ENCODE data around the gene MAP6. TPM values are rescaled to one million over a fixed set of nuclear protein-coding genes. Genes with fewer than 3 reads are reported as not detected.
A peak's percentile ranks its signal among the peaks of the same experiment; 100 is the strongest.

MAP6 gene
- total RNA-seq, 1 donor from 2014 or later: 6.0 TPM

GRCh38 chr11:75543806-75544205 is 125.0 kb downstream of the MAP6 start:
- Mint-ChIP-seq H3K9me3 (ENCODE audit: low read depth) (no peaks in the 10 kb centered on the region), H3K27me3 (no peaks in the 10 kb centered on the region), H3K36me3 (ENCODE audit: insufficient read depth) (no peaks in the 10 kb centered on the region), H3K4me3 (ENCODE audit: low read depth) (no peak overlapping the region), H3K27ac (no peak overlapping the region), H3K4me1 (ENCODE audit: low read depth) (peaks cover 12% of the 10 kb centered on the region)
- no peak for TF ChIP-seq CTCF (IDR thresholded peaks at IDR 0.05; ENCODE audit: unreplicated experiment)
- no peak for DNase-seq (ENCODE audit: low spot score, unreplicated experiment)

GRCh38 chr11:75542088-75542438 is 126.8 kb downstream of the MAP6 start:
- no peak for TF ChIP-seq CTCF (IDR thresholded peaks at IDR 0.05; ENCODE audit: unreplicated experiment)
- Mint-ChIP-seq H3K27ac (no peak overlapping the region), H3K4me1 (ENCODE audit: low read depth) (peaks cover 6% of the 10 kb centered on the region)

GRCh38 chr11:75541193-75542087 is 127.4 kb downstream of the MAP6 start:
- no peak overlapping the region for H3K4me3 Mint-ChIP-seq (ENCODE audit: low read depth)
- no peaks in the 10 kb centered on the region for H3K9me3 Mint-ChIP-seq (ENCODE audit: low read depth)
- TF ChIP-seq CTCF (IDR thresholded peaks at IDR 0.05; ENCODE audit: unreplicated experiment): no peak
- no peak overlapping the region for H3K27ac Mint-ChIP-seq
- peaks cover 6% of the 10 kb centered on the region for H3K27me3 Mint-ChIP-seq
- no peak for DNase-seq (ENCODE audit: low spot score, unreplicated experiment)
- peaks cover 6% of the 10 kb centered on the region for H3K4me1 Mint-ChIP-seq (ENCODE audit: low read depth)
- H3K36me3 Mint-ChIP-seq (ENCODE audit: insufficient read depth): no peaks in the 10 kb centered on the region

More at GRCh38 chr11:75542088-75542438, 126.8 kb downstream of the MAP6 start:
- no peak for DNase-seq (ENCODE audit: low spot score, unreplicated experiment)
- Mint-ChIP-seq H3K9me3 (ENCODE audit: low read depth) (no peaks in the 10 kb centered on the region), H3K4me3 (ENCODE audit: low read depth) (no peak overlapping the region), H3K27me3 (peaks cover 6% of the 10 kb centered on the region), H3K36me3 (ENCODE audit: insufficient read depth) (no peaks in the 10 kb centered on the region)

GRCh38 chr11:75539459-75540334 is 129.1 kb downstream of the MAP6 start:
- no peaks in the 10 kb centered on the region for H3K36me3 Mint-ChIP-seq (ENCODE audit: insufficient read depth)
- no peak overlapping the region for H3K4me3 Mint-ChIP-seq (ENCODE audit: low read depth)
- DNase-seq (ENCODE audit: low spot score, unreplicated experiment): no peak
- TF ChIP-seq CTCF (IDR thresholded peaks at IDR 0.05; ENCODE audit: unreplicated experiment): no peak
- no peaks in the 10 kb centered on the region for H3K9me3 Mint-ChIP-seq (ENCODE audit: low read depth)
- H3K27ac Mint-ChIP-seq: peak overlapping the region; percentile 41
- peaks cover 6% of the 10 kb centered on the region for H3K4me1 Mint-ChIP-seq (ENCODE audit: low read depth)
- H3K27me3 Mint-ChIP-seq: peaks cover 6% of the 10 kb centered on the region
